Measurements from ENCODE around the gene GJA9.

Gene GJA9

DNA sequence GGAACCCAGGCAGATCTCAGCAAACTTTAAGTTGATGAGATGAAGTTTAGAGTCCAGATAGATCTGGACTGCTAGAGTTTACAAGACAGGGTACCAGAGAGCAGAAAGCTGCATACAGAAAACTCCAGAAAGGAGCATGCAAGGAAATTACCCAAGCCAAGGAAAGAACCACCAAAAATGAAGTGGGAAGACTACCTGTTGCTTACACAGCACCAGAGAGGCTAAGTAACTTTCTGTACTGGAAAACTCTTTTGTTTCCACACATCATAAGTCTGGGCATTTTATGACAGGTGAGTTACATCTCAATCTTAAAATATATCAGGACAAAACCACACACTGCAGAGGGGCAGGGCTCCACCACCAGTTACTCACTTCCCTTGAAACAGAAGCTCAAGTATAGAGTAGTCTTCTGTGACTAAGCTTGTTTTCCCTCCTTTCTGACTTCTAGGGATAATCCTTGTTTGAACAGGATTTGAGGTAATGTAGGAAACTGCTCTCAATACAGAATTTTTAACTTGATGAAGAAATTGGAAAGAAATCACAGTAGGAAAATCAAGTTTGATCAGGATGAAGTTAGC, 17.4 kb upstream of the GJA9 start:
- no peak overlapping the region for H3K4me3 Mint-ChIP-seq
- no peak overlapping the region for H3K27ac Mint-ChIP-seq
- no peaks in the 10 kb centered on the region for H3K27me3 Mint-ChIP-seq
- H3K9me3 Mint-ChIP-seq = no peaks in the 10 kb centered on the region
- no peaks in the 10 kb centered on the region for H3K4me1 Mint-ChIP-seq (ENCODE audit: low read depth)
- H3K36me3 Mint-ChIP-seq (ENCODE audit: low read depth) = no peaks in the 10 kb centered on the region
- intact Hi-C loops (cut with micrococcal nuclease) = no loop called here

DNA sequence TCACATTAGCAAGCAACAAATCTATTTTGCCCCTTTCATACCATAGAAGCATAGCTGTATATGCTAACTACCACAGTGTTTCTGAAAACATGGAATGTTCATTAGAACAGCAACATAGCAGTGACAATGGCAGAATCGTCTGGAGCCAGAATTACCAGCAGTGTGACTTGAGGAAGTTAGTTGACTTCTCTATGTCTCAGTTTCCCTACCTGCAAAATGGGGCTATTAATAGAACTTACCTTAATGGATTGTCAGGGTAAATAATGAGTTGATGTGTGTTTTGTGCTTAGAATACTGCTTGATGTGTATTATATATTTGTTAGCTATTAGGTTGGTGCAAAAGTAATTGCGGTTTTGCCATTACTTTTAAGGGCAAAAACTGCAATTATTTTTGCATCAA, 14.8 kb upstream of the GJA9 start:
- no peak overlapping the region for H3K4me3 Mint-ChIP-seq
- H3K27ac Mint-ChIP-seq = no peak overlapping the region
- H3K36me3 Mint-ChIP-seq (ENCODE audit: low read depth) = no peaks in the 10 kb centered on the region
- H3K27me3 Mint-ChIP-seq = no peaks in the 10 kb centered on the region
- intact Hi-C loops (cut with micrococcal nuclease) = no loop called here
- no peaks in the 10 kb centered on the region for H3K9me3 Mint-ChIP-seq
- H3K4me1 Mint-ChIP-seq (ENCODE audit: low read depth) = no peaks in the 10 kb centered on the region

DNA sequence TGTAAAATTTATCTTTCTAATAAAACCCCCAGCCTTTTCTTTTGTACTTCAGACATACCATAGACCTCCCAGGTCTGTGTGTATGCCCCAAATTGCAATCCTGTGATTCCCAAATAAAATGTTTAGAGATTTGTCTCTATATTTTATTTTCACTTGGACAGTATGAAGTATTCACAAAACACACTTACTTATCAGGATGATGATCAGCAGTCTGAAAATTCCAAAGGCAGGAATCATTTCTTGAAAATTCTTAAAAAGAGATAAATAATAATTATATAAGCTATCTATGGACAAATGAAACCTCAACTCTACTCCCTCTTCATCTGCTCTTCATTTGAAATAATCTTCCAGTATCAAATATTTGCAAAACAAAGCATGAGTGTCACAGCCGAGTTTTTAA, 11.6 kb upstream of the GJA9 start:
- intact Hi-C loops (cut with micrococcal nuclease) = no loop called here

DNA sequence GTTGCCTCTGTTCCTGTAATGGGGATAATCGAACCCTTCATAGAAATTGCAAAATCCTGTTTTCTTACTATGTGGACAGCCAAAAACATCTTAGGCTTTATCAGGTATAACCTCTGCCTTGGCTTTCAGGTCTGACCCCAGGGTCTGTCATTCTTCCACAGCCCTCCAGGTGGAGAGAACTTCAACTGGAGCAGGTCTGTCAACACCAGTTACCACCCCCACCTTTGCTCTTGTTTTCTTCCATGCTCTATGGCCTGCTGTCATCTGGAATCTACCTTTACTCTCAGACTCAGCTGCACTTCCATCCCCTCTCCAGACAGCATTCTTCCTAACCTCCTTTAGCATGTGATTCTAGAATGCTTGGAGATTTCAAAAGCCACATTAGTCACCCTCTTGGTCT, 10.4 kb upstream of the GJA9 start:
- peaks cover 7% of the 10 kb centered on the region for H3K36me3 Mint-ChIP-seq (ENCODE audit: low read depth)
- H3K27ac Mint-ChIP-seq = no peak overlapping the region
- no peaks in the 10 kb centered on the region for H3K4me1 Mint-ChIP-seq (ENCODE audit: low read depth)
- no peaks in the 10 kb centered on the region for H3K27me3 Mint-ChIP-seq
- intact Hi-C loops (cut with micrococcal nuclease) = no loop called here
- no peaks in the 10 kb centered on the region for H3K9me3 Mint-ChIP-seq
- H3K4me3 Mint-ChIP-seq = no peak overlapping the region

More for the DNA sequence above, 11.6 kb upstream of the GJA9 start:
- H3K9me3 Mint-ChIP-seq = no peaks in the 10 kb centered on the region
- no peak overlapping the region for H3K4me3 Mint-ChIP-seq
- H3K36me3 Mint-ChIP-seq (ENCODE audit: low read depth) = peaks cover 7% of the 10 kb centered on the region
- no peak overlapping the region for H3K27ac Mint-ChIP-seq
- no peaks in the 10 kb centered on the region for H3K27me3 Mint-ChIP-seq
- H3K4me1 Mint-ChIP-seq (ENCODE audit: low read depth) = no peaks in the 10 kb centered on the region

DNA sequence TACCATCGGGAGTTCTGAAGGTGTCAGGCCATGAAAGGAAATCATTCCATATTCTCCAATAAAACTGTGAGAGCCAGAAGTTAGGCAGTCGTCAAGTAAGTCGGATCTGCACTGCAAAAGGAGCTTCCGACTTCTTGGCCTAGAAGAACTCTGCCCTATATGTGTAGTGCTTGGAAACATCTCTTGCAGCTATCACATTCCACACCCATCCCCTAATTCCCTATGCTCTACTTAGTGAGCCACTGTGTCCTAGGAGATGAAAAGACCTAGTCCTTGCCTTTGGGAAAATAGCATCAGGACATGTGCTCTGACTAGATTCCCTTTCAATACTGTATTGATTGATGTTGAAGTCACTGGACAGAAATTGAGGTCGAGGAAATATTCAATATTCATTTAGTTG, 8.2 kb upstream of the GJA9 start:
- no peaks in the 10 kb centered on the region for H3K9me3 Mint-ChIP-seq
- no peaks in the 10 kb centered on the region for H3K4me1 Mint-ChIP-seq (ENCODE audit: low read depth)
- H3K27me3 Mint-ChIP-seq = no peaks in the 10 kb centered on the region
- H3K4me3 Mint-ChIP-seq = no peak overlapping the region
- H3K27ac Mint-ChIP-seq = no peak overlapping the region
- peaks cover 7% of the 10 kb centered on the region for H3K36me3 Mint-ChIP-seq (ENCODE audit: low read depth)
- intact Hi-C loops (cut with micrococcal nuclease) = no loop called here

DNA sequence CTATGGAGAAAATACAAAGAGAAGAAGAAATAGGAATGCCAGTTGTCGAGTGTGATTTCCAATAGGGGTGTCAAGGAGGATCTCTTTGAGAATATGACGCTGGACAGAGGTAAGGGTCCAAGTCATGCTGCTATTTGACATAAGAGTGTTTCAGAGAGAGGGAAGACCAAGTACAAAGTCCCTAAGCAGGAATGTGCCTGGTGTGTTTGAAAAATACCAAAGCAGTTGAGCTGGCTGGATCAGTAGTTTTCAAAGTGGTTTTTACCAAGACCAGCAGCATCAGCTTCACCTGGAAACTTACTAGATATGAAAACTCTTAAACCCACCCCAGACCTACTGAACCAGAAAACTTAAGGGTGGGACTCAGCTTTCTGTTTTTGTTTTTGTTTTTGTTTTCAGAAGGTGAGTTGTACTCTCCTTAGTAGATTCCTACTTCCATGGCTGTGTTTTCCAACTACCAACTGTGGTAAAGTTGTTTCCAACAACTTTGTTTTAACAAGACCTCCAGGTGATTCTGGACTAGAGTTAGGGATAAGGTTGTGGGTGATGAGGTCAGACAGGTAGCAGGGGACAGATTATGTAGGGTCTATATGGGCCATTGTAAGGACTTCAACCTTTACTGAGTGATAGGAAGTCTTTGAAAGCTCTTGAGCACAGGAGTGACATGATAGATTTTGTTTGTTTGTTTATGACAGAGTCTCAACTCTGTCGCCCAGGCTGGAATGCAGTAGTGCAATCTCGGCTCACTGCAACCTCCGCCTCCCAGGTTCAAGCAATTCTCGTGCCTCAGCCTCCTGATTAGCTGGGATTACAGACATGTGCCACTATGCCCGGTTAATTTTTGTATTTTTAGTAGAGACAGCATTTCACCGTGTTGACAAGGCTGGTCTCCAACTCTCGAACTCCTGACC, 7.3 kb upstream of the GJA9 start:
- intact Hi-C loops (cut with micrococcal nuclease) = no loop called here
- Mint-ChIP-seq H3K36me3 (ENCODE audit: low read depth) (peaks cover 7% of the 10 kb centered on the region), H3K27me3 (no peaks in the 10 kb centered on the region), H3K4me3 (no peak overlapping the region), H3K4me1 (ENCODE audit: low read depth) (no peaks in the 10 kb centered on the region), H3K9me3 (no peaks in the 10 kb centered on the region), H3K27ac (no peak overlapping the region)

DNA sequence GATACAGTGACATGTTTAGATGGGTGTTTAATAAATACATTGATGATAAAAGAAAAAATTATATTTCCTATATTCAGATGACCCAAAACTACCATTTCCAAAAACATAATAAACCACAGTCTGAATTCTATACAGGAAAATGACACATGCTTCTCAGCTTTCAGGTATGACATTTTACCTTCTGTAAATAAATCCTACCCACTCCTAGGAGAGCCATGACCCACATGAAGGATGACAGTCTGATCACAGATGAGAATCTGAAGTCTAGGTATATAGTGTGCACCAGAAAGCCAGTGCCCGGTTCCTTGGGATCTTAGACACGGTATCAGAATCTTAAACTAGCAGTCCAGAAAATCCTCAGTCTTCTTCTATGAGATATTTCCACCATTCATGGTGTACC, 3.7 kb upstream of the GJA9 start:
- H3K4me3 Mint-ChIP-seq = no peak overlapping the region
- H3K36me3 Mint-ChIP-seq (ENCODE audit: low read depth) = no peaks in the 10 kb centered on the region
- no peak overlapping the region for H3K27ac Mint-ChIP-seq
- intact Hi-C loops (cut with micrococcal nuclease) = no loop called here
- H3K27me3 Mint-ChIP-seq = no peaks in the 10 kb centered on the region
- no peaks in the 10 kb centered on the region for H3K9me3 Mint-ChIP-seq
- H3K4me1 Mint-ChIP-seq (ENCODE audit: low read depth) = no peaks in the 10 kb centered on the region

DNA sequence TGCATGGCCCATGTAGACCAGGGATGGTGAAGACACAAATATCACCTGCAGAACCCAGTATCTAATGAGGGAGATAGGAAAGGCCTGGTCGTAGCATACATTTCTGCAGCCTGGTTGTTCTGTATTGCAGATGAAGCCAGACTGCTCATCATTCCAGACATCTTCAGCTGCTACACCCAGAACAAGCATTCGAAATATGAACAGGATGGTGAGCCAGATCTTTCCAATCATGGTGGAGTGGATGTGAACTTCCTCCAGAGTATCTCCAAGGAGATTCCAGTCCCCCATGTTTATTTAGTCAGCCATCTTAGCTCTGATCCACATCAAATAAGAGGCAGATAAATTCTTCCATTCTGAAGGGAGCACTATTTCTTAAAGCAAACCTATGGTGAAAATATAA, 5.6 kb downstream of the GJA9 start:
- no peak overlapping the region for H3K27ac Mint-ChIP-seq
- intact Hi-C loops (cut with micrococcal nuclease) = loop anchor here (10.0 kb wide), 1 partner anchor 209 kb away; no protein-coding TSS in a partner anchor
- no peaks in the 10 kb centered on the region for H3K27me3 Mint-ChIP-seq
- H3K36me3 Mint-ChIP-seq (ENCODE audit: low read depth) = peaks cover 17% of the 10 kb centered on the region
- no peak overlapping the region for H3K4me3 Mint-ChIP-seq
- H3K9me3 Mint-ChIP-seq = no peaks in the 10 kb centered on the region
- peaks cover 16% of the 10 kb centered on the region for H3K4me1 Mint-ChIP-seq (ENCODE audit: low read depth)

DNA sequence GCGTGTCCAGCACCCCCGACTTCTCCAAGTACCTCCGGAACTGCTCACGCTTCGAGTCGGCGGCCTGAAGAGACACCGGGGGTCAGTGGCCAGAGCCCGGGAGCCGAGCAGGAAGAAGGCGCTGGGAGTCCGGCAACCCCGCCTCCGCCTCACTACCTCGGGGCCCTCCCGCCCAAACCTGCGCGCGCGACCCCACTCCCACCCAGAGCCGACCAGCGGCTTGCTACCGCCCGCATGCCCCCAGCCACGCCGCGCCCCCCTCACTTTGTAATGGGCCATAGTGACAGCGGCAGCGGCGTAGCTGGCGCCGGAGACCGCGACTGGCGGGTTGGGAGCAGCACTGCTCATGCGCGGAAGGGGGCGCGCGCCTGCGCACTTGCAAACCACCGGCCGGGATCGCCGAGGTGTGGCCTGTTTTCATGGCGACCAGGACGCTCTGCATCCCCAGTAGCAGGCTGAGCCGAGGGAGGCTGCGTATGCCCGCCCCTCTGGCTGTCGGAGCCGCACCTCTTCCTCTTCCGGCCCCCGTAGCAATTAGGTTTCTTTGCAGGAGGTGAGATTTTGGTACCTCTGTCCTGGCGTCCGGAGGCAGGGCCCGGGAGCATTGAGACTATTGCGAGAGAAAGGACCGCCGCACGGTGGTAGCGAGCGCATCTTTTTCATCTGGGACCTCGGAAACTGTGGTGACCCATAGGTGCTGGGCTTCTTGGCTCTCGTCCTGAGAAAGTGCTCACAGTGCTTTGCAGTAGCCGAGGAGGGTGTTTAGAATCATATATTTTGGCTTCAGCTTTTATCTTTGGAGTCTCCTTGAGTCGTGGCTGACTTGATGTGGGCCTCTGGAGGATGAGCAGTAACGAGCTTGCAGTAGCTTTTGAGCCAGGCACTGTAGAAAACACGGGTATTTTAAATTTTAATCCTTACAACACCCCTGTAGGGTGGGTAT, 8.1 kb downstream of the GJA9 start, which contains the start of gene MYCBP:
Gene MYCBP, minus strand, starts transcription at position 322 of the 943 bp plus-strand sequence. Its CDS starts 43 bp downstream, at position 279.
- no peaks in the 10 kb centered on the region for H3K9me3 Mint-ChIP-seq
- H3K36me3 Mint-ChIP-seq (ENCODE audit: low read depth) = peaks cover 22% of the 10 kb centered on the region
- intact Hi-C loops (cut with micrococcal nuclease) = loop anchor here (1.0 to 10.0 kb wide), 3 partner anchors 14 to 212 kb away; partner anchors contain the start of gene RRAGC
- H3K4me3 Mint-ChIP-seq = peak within 1 kb of the TSS; percentile 91
- H3K27me3 Mint-ChIP-seq = no peaks in the 10 kb centered on the region
- peak within 1 kb of the TSS; percentile 82 for H3K27ac Mint-ChIP-seq
- H3K4me1 Mint-ChIP-seq (ENCODE audit: low read depth) = peaks cover 16% of the 10 kb centered on the region

DNA sequence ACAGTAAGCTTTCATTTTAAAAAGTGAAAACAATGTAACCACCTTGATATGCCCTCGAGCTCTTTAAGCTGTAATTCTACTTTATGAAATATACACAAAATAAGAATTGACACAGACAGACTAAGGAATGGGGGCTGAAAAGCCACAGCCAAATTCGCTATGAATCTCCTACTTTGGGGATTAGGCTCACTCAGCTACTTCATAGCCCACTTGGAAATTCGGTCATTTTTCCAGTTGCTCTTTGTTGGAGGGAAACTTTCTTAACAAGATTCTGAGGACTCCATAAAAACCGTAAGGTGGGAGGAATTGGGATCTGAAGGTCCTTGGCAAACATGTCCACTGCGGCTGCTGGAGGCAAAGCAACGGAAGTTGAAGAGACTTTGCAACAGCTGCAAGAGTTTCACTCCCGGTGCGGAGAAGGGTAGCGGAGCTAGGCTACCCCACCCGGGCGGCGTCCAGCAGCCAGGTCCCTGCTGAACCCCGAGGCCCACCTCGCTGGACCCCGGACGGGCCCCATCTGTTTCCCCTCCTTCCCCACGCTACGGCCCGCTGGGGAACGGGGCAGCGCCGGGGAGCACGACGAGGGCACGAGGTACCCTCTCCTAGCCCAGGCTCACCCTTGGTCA, 8.9 kb downstream of the GJA9 start:
- Mint-ChIP-seq H3K4me3 (peak overlapping the region; percentile 91), H3K9me3 (no peaks in the 10 kb centered on the region), H3K27ac (peak overlapping the region; percentile 82), H3K27me3 (no peaks in the 10 kb centered on the region), H3K4me1 (ENCODE audit: low read depth) (peaks cover 24% of the 10 kb centered on the region), H3K36me3 (ENCODE audit: low read depth) (peaks cover 28% of the 10 kb centered on the region)
- intact Hi-C loops (cut with micrococcal nuclease) = loop anchor here (1.0 to 10.0 kb wide), 3 partner anchors 13 to 212 kb away; partner anchors contain the start of gene RRAGC

DNA sequence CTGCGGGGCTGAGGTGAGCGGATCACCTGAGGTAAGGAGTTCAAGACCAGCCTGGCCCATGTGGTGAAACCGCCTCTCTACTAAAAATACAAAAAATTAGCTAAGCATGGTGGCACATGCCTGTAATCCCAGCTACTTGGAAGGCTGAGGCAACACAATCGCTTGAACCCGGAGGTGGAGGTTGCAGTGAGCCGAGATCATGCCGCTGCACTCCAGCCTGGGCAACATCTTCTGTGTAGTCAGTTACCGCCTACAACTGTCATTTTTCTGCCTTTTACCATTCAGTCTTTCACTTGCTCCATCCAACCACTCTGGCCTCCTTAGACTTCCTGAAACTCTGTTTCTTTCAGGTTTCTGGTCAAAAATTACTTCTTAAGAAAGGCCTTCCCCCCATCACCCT, 10.4 kb downstream of the GJA9 start:
- no peak overlapping the region for H3K27ac Mint-ChIP-seq
- no peak overlapping the region for H3K4me3 Mint-ChIP-seq
- intact Hi-C loops (cut with micrococcal nuclease) = loop anchor here (10.0 kb wide), 1 partner anchor 214 kb away; no protein-coding TSS in a partner anchor
- no peaks in the 10 kb centered on the region for H3K9me3 Mint-ChIP-seq
- peaks cover 41% of the 10 kb centered on the region for H3K36me3 Mint-ChIP-seq (ENCODE audit: low read depth)
- H3K4me1 Mint-ChIP-seq (ENCODE audit: low read depth) = peaks cover 25% of the 10 kb centered on the region
- H3K27me3 Mint-ChIP-seq = no peaks in the 10 kb centered on the region

DNA sequence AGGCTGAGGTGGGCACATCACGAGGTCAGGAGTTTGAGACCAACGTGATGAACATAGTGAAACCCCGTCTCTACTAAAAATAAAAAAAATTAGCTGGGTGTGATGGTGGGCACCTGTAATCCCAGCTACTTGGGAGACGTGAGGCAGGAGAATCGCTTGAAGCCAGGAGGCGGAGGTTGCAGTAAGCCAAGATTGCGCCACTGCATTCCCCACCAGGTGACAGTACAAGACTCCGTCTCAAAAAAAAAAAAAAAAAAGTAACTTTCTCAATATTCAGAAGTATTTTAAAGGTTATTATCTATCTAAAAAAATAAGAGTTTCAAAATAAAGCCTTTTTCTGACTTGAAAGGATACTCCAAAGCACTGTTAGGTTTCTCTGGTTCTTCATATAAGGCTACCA, 14.2 kb downstream of the GJA9 start:
- intact Hi-C loops (cut with micrococcal nuclease) = no loop called here
- Mint-ChIP-seq H3K9me3 (no peaks in the 10 kb centered on the region), H3K27me3 (no peaks in the 10 kb centered on the region), H3K4me1 (ENCODE audit: low read depth) (peaks cover 36% of the 10 kb centered on the region), H3K36me3 (ENCODE audit: low read depth) (peaks cover 54% of the 10 kb centered on the region), H3K4me3 (no peak overlapping the region), H3K27ac (no peak overlapping the region)

DNA sequence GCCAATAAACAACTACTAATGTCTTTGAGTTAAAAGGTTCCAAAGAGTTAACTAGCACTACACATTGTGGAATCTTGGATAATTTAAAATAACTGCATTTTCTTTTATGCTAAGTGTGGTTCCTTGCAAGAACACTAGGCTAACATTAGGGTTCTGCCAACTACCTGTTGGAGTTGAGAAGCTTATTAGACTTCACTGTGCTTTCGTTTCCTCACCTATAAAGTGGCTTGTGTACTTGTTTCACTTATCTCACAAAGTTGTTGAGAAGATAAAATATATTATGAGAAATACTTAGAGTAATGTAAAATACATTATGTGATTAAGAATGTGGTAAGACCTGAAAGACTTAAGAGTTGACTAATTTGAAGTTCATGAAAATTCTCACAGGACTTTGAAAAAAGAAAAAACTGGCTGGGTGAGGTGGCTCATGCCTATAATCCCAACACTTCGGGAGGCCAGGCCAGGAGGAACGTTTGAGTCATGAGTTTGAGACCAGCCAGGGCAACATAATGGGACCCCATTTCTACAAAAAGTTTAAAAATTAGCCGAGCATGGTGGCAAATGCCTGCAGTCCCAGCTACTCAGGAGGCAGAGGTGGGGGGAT, 16.2 kb downstream of the GJA9 start:
- Mint-ChIP-seq H3K4me3 (no peak overlapping the region), H3K9me3 (no peaks in the 10 kb centered on the region), H3K4me1 (ENCODE audit: low read depth) (peaks cover 42% of the 10 kb centered on the region), H3K27ac (no peak overlapping the region), H3K27me3 (no peaks in the 10 kb centered on the region), H3K36me3 (ENCODE audit: low read depth) (peaks cover 48% of the 10 kb centered on the region)
- intact Hi-C loops (cut with micrococcal nuclease) = no loop called here
